ENCODE measurements around the gene NUP98. TPM values are rescaled to one million over a fixed set of nuclear protein-coding genes. Genes with fewer than 3 reads are reported as not detected.

Gene NUP98
- total RNA-seq, 1 donor from 2014 or later: 80.5 TPM

- Histone ChIP-seq H3K4me3 (no peak within 1 kb of the TSS), H3K9me3 (no peaks in the 10 kb centered on the region), H3K36me3 (peaks cover 75% of the 10 kb centered on the region), H3K27me3 (no peaks in the 10 kb centered on the region), H3K4me1 (no peaks in the 10 kb centered on the region), H3K27ac (no peak within 1 kb of the TSS)
- TF ChIP-seq, protein P1, sequence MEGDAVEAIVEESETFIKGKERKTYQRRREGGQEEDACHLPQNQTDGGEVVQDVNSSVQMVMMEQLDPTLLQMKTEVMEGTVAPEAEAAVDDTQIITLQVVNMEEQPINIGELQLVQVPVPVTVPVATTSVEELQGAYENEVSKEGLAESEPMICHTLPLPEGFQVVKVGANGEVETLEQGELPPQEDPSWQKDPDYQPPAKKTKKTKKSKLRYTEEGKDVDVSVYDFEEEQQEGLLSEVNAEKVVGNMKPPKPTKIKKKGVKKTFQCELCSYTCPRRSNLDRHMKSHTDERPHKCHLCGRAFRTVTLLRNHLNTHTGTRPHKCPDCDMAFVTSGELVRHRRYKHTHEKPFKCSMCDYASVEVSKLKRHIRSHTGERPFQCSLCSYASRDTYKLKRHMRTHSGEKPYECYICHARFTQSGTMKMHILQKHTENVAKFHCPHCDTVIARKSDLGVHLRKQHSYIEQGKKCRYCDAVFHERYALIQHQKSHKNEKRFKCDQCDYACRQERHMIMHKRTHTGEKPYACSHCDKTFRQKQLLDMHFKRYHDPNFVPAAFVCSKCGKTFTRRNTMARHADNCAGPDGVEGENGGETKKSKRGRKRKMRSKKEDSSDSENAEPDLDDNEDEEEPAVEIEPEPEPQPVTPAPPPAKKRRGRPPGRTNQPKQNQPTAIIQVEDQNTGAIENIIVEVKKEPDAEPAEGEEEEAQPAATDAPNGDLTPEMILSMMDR (IDR thresholded peaks at IDR 0.05): no peak
- intact Hi-C loops (cut with DNase I): no loop called here
- no peak for DNase-seq
- no peak for ATAC-seq
These were observed 125.8 kb downstream of the NUP98 start, which contains the start of gene CHRNA10 for GRCh38 chr11:3671334-3672254. TSS of gene CHRNA10 (minus strand) at chr11:3671384. CDS start at chr11:3671312, 72 bp downstream.

DNA sequence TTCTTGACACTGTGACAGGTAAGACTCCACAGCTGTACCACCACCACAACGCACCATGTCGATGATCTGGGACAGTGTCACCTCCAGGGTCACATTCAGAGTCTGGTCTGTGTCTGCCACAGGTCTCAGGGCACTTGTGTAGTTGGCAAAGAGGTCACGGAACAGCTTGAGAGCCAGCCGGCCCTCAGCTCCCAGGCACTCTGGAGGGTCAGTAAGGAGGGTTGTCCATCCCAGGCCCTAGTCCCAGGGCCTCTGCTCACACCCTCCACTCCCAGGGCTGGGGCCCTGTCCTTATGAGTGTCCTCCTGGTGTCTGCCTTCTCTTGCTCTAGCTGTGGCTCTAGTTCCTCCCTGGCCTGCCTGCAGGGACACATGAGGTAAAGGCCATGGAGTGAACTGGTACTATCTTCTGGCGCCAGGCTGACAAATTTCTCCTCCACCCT, 127.6 kb downstream of the NUP98 start:
- H3K4me3 ChIP-seq: no peak overlapping the region
- no peaks in the 10 kb centered on the region for H3K4me1 ChIP-seq
- TF ChIP-seq, protein P1 (IDR thresholded peaks at IDR 0.05): no peak
- DNase-seq (no peak), ATAC-seq (no peak)
- no peaks in the 10 kb centered on the region for H3K27me3 ChIP-seq
- no peaks in the 10 kb centered on the region for H3K9me3 ChIP-seq
- peaks cover 70% of the 10 kb centered on the region for H3K36me3 ChIP-seq
- intact Hi-C loops (cut with DNase I): no loop called here
- no peak overlapping the region for H3K27ac ChIP-seq

- H3K9me3 ChIP-seq: no peaks in the 10 kb centered on the region
- intact Hi-C loops (cut with DNase I): no loop called here
- H3K27me3 ChIP-seq: no peaks in the 10 kb centered on the region
- H3K27ac ChIP-seq: no peak overlapping the region
- TF ChIP-seq, protein P1 (IDR thresholded peaks at IDR 0.05): no peak
- peaks cover 63% of the 10 kb centered on the region for H3K36me3 ChIP-seq
- DNase-seq: no peak
- no peak for ATAC-seq
- H3K4me3 ChIP-seq: no peak overlapping the region
- no peaks in the 10 kb centered on the region for H3K4me1 ChIP-seq
These were observed 128.2 kb downstream of the NUP98 start for GRCh38 chr11:3669128-3669527.

- H3K36me3 ChIP-seq: peaks cover 46% of the 10 kb centered on the region
- TF ChIP-seq, protein P1 (IDR thresholded peaks at IDR 0.05): no peak
These were observed 130.0 kb downstream of the NUP98 start for GRCh38 chr11:3667149-3668035.

GRCh38 chr11:3666023-3666530, 131.3 kb downstream of the NUP98 start:
- intact Hi-C loops (cut with DNase I): no loop called here
- H3K27me3 ChIP-seq: no peaks in the 10 kb centered on the region
- H3K27ac ChIP-seq: no peak overlapping the region
- TF ChIP-seq, protein P1 (IDR thresholded peaks at IDR 0.05): no peak
- no peaks in the 10 kb centered on the region for H3K4me1 ChIP-seq
- H3K4me3 ChIP-seq: no peak overlapping the region
- no peak for ATAC-seq
- H3K36me3 ChIP-seq: peaks cover 33% of the 10 kb centered on the region
- H3K9me3 ChIP-seq: no peaks in the 10 kb centered on the region
- DNase-seq: no peak

More at GRCh38 chr11:3667149-3668035, 130.0 kb downstream of the NUP98 start:
- DNase-seq (no peak), ATAC-seq (no peak)
- Histone ChIP-seq H3K27ac (no peak overlapping the region), H3K27me3 (no peaks in the 10 kb centered on the region), H3K4me1 (no peaks in the 10 kb centered on the region), H3K9me3 (no peaks in the 10 kb centered on the region), H3K4me3 (no peak overlapping the region)
- intact Hi-C loops (cut with DNase I): no loop called here
